ENCODE results near the gene WWOX. TPM values are rescaled to one million over a fixed set of nuclear protein-coding genes. Genes with fewer than 3 reads are reported as not detected.

Gene WWOX
- polyA plus RNA-seq, 1 donor (not counting 4 experiments of a cell fraction or from before 2014, with no cell fraction given): 5.1 TPM

- Histone ChIP-seq H3K9me3 (ENCODE audit: control insufficient read depth, low read depth, low read length) (peaks cover 4% of the 10 kb centered on the region), H3K9me1 (ENCODE audit: control insufficient read depth, extremely low read depth, insufficient read depth, low read length) (no peaks in the 10 kb centered on the region), H4K20me1 (ENCODE audit: control insufficient read depth, extremely low read depth, insufficient read depth, low read length) (no peaks in the 10 kb centered on the region), H3K9ac (ENCODE audit: control insufficient read depth, extremely low read depth, insufficient read depth, low read length) (no peak overlapping the region), H3K79me2 (ENCODE audit: control insufficient read depth, insufficient read depth, low read length) (no peaks in the 10 kb centered on the region), H3K4me1 (ENCODE audit: control insufficient read depth, extremely low read depth, insufficient read depth, low read length) (no peaks in the 10 kb centered on the region), H3K27ac (ENCODE audit: control insufficient read depth, insufficient read depth, low read length) (no peak overlapping the region), H2AFZ (ENCODE audit: control insufficient read depth, low read length) (no peak overlapping the region), H3K36me3 (ENCODE audit: control insufficient read depth in 2 of 2, extremely low read depth in 1 of 2, insufficient read depth in 2 of 2, low read length in 2 of 2) (no peaks in the 10 kb centered on the region), H3K27me3 (ENCODE audit: control insufficient read depth, extremely low read depth, insufficient read depth, low read length) (no peaks in the 10 kb centered on the region), H3K4me2 (ENCODE audit: control insufficient read depth, extremely low read depth, insufficient read depth, low read depth, low read length) (no peak overlapping the region), H3K4me3 (ENCODE audit: control insufficient read depth in 2 of 3, extremely low read depth in 1 of 3, insufficient read depth in 2 of 3, low read depth in 1 of 3, low read length in 3 of 3) (no peak overlapping the region)
- dilution Hi-C loops (cut with MboI; ENCODE audit: extremely low pct_ligation_motif_present, low sequenced_read_pairs): no loop called here
- TF ChIP-seq CTCF (optimal IDR thresholded peaks at IDR 0.05 in 1 of 3, IDR thresholded peaks at IDR 0.05 in 1 of 3, conservative IDR thresholded peaks at IDR 0.05 in 1 of 3; ENCODE audit: extremely low read depth in 1 of 3, insufficient read depth in 2 of 3, low read length in 3 of 3) (no peak), EZH2 (IDR thresholded peaks at IDR 0.05; ENCODE audit: low read length) (no peak)
- FAIRE-seq: no peak
- no peak for DNase-seq (ENCODE audit: low read depth, low spot score)
Measured at GRCh38 chr16:79211586-79211985, 1112.1 kb downstream of the WWOX start.

GRCh38 chr16:79212114-79212791 is 1112.8 kb downstream of the WWOX start:
- no peaks in the 10 kb centered on the region for H3K9me1 ChIP-seq (ENCODE audit: control insufficient read depth, extremely low read depth, insufficient read depth, low read length)
- no peaks in the 10 kb centered on the region for H4K20me1 ChIP-seq (ENCODE audit: control insufficient read depth, extremely low read depth, insufficient read depth, low read length)
- H2AFZ ChIP-seq (ENCODE audit: control insufficient read depth, low read length): no peak overlapping the region
- no peaks in the 10 kb centered on the region for H3K36me3 ChIP-seq (ENCODE audit: control insufficient read depth in 2 of 2, extremely low read depth in 1 of 2, insufficient read depth in 2 of 2, low read length in 2 of 2)
- dilution Hi-C loops (cut with MboI; ENCODE audit: extremely low pct_ligation_motif_present, low sequenced_read_pairs): no loop called here
- DNase-seq (ENCODE audit: low read depth, low spot score) (no peak), FAIRE-seq (no peak)
- no peak overlapping the region for H3K4me3 ChIP-seq (ENCODE audit: control insufficient read depth in 2 of 3, extremely low read depth in 1 of 3, insufficient read depth in 2 of 3, low read depth in 1 of 3, low read length in 3 of 3)
- TF ChIP-seq CTCF (optimal IDR thresholded peaks at IDR 0.05 in 1 of 3, IDR thresholded peaks at IDR 0.05 in 1 of 3, conservative IDR thresholded peaks at IDR 0.05 in 1 of 3; ENCODE audit: extremely low read depth in 1 of 3, insufficient read depth in 2 of 3, low read length in 3 of 3) (no peak), EZH2 (IDR thresholded peaks at IDR 0.05; ENCODE audit: low read length) (no peak)
- no peak overlapping the region for H3K4me2 ChIP-seq (ENCODE audit: control insufficient read depth, extremely low read depth, insufficient read depth, low read depth, low read length)
- H3K27me3 ChIP-seq (ENCODE audit: control insufficient read depth, extremely low read depth, insufficient read depth, low read length): no peaks in the 10 kb centered on the region
- peaks cover 4% of the 10 kb centered on the region for H3K9me3 ChIP-seq (ENCODE audit: control insufficient read depth, low read depth, low read length)
- no peak overlapping the region for H3K9ac ChIP-seq (ENCODE audit: control insufficient read depth, extremely low read depth, insufficient read depth, low read length)
- no peaks in the 10 kb centered on the region for H3K4me1 ChIP-seq (ENCODE audit: control insufficient read depth, extremely low read depth, insufficient read depth, low read length)
- no peak overlapping the region for H3K27ac ChIP-seq (ENCODE audit: control insufficient read depth, insufficient read depth, low read length)
- no peaks in the 10 kb centered on the region for H3K79me2 ChIP-seq (ENCODE audit: control insufficient read depth, insufficient read depth, low read length)

All from keratinocyte (primary cell).